GM18499 (cell line): Measurements from ENCODE around the gene PAK6.

Source experiments
- ATAC-seq: cut with Tn5 transposase; IDR thresholded peaks from one replicate; pipeline ENCODE4 v1.9.1; 2021; ENCODE audit warnings: moderate number of reproducible peaks; ENCODE audit not compliant: insufficient read depth, unreplicated experiment

PAK6 gene

GRCh38 chr15:40325188-40325587 lies 86.3 kb downstream of the PAK6 start:
- ATAC-seq = no peak

GRCh38 chr15:40325700-40326099 lies 86.8 kb downstream of the PAK6 start:
- no peak for ATAC-seq
